ENCODE results near the gene GPR149. TPM values are rescaled to one million over a fixed set of nuclear protein-coding genes. Genes with fewer than 3 reads are reported as not detected.

Gene GPR149
- total RNA-seq, 1 experiment from 2014 or later: not detected

DNA sequence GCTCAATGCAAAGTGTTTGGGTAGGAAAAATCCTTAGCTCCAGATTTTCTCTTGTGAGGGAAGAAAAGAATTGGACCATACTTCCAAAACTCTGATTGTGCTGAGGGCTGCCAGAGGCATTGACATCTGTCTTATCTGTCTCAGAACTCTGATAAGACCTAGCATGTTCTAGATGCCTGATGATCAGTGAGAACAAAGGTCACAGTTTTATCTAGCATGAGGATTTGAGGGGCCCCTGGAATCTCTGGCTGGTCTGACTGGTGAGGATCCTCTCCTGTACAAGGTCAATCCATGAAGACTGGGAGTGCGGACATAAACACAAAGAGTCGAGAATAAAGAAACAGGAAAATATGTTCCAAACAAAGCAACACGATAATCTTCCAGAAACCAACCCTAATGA, 40.1 kb downstream of the GPR149 start:
- ATAC-seq (no peak), DNase-seq (ENCODE audit: low read depth, low spot score) (no peak)
- no peaks in the 10 kb centered on the region for H3K27me3 ChIP-seq (ENCODE audit: insufficient read depth, low read length)
- POLR2A ChIA-PET: no interaction called here
- no peak overlapping the region for H2AFZ ChIP-seq (ENCODE audit: low read depth, low read length, poor library complexity, severe bottlenecking)
- CTCF ChIA-PET: no interaction called here
- H3K4me3 ChIP-seq (replicated peaks in 1 of 2; ENCODE audit: low read depth in 1 of 2, low read length in 2 of 2): no peak overlapping the region
- no peak overlapping the region for H3K27ac ChIP-seq (ENCODE audit: low read depth, low read length)
- RAD21 ChIA-PET (ENCODE audit: low non-redundant PET in 1 of 2, low total read pairs in 2 of 2, uncharacterized antibody in 2 of 2, unreplicated experiment in 2 of 2): no interaction called here
- TF ChIP-seq CBX3 (IDR thresholded peaks at IDR 0.05; ENCODE audit: low read depth) (no peak), YY1 (IDR thresholded peaks at IDR 0.05; ENCODE audit: extremely low read depth, insufficient replicate concordance, low read depth, low read length) (no peak), SIN3A (IDR thresholded peaks at IDR 0.05; ENCODE audit: low read depth) (no peak), ZNF274 (IDR thresholded peaks at IDR 0.05; ENCODE audit: low read depth, low read length) (no peak), FOSL1 (IDR thresholded peaks at IDR 0.05; ENCODE audit: low read depth) (no peak), JUND (IDR thresholded peaks at IDR 0.05) (no peak), POLR2AphosphoS5 (IDR thresholded peaks at IDR 0.05; ENCODE audit: low read depth, low read length) (no peak), POLR2A (IDR thresholded peaks at IDR 0.05; ENCODE audit: borderline replicate concordance, extremely low read depth, insufficient read depth, insufficient read length) (no peak), ELF1 (IDR thresholded peaks at IDR 0.05; ENCODE audit: borderline replicate concordance, low read depth) (no peak), RAD21 (IDR thresholded peaks at IDR 0.05; ENCODE audit: low read depth) (no peak), CEBPB (IDR thresholded peaks at IDR 0.05; ENCODE audit: low read depth) (no peak), EZH2phosphoT487 (IDR thresholded peaks at IDR 0.05; ENCODE audit: borderline replicate concordance) (no peak), SP1 (IDR thresholded peaks at IDR 0.05; ENCODE audit: low read depth) (no peak), ZFX (IDR thresholded peaks at IDR 0.05) (no peak), EGR1 (IDR thresholded peaks at IDR 0.05; ENCODE audit: low read depth) (no peak)
- TF ChIP-seq, protein P1, sequence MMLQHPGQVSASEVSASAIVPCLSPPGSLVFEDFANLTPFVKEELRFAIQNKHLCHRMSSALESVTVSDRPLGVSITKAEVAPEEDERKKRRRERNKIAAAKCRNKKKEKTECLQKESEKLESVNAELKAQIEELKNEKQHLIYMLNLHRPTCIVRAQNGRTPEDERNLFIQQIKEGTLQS (IDR thresholded peaks at IDR 0.05): no peak
- TF ChIP-seq, protein P2, sequence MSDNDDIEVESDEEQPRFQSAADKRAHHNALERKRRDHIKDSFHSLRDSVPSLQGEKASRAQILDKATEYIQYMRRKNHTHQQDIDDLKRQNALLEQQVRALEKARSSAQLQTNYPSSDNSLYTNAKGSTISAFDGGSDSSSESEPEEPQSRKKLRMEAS (IDR thresholded peaks at IDR 0.05): no peak
- TF ChIP-seq, protein P3, sequence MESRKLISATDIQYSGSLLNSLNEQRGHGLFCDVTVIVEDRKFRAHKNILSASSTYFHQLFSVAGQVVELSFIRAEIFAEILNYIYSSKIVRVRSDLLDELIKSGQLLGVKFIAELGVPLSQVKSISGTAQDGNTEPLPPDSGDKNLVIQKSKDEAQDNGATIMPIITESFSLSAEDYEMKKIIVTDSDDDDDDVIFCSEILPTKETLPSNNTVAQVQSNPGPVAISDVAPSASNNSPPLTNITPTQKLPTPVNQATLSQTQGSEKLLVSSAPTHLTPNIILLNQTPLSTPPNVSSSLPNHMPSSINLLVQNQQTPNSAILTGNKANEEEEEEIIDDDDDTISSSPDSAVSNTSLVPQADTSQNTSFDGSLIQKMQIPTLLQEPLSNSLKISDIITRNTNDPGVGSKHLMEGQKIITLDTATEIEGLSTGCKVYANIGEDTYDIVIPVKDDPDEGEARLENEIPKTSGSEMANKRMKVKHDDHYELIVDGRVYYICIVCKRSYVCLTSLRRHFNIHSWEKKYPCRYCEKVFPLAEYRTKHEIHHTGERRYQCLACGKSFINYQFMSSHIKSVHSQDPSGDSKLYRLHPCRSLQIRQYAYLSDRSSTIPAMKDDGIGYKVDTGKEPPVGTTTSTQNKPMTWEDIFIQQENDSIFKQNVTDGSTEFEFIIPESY (IDR thresholded peaks at IDR 0.05; ENCODE audit: extremely low read depth, insufficient replicate concordance, low read length): no peak
- TF ChIP-seq, protein P4, sequence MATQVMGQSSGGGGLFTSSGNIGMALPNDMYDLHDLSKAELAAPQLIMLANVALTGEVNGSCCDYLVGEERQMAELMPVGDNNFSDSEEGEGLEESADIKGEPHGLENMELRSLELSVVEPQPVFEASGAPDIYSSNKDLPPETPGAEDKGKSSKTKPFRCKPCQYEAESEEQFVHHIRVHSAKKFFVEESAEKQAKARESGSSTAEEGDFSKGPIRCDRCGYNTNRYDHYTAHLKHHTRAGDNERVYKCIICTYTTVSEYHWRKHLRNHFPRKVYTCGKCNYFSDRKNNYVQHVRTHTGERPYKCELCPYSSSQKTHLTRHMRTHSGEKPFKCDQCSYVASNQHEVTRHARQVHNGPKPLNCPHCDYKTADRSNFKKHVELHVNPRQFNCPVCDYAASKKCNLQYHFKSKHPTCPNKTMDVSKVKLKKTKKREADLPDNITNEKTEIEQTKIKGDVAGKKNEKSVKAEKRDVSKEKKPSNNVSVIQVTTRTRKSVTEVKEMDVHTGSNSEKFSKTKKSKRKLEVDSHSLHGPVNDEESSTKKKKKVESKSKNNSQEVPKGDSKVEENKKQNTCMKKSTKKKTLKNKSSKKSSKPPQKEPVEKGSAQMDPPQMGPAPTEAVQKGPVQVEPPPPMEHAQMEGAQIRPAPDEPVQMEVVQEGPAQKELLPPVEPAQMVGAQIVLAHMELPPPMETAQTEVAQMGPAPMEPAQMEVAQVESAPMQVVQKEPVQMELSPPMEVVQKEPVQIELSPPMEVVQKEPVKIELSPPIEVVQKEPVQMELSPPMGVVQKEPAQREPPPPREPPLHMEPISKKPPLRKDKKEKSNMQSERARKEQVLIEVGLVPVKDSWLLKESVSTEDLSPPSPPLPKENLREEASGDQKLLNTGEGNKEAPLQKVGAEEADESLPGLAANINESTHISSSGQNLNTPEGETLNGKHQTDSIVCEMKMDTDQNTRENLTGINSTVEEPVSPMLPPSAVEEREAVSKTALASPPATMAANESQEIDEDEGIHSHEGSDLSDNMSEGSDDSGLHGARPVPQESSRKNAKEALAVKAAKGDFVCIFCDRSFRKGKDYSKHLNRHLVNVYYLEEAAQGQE (IDR thresholded peaks at IDR 0.05; ENCODE audit: low read depth): no peak
- no peaks in the 10 kb centered on the region for H3K79me2 ChIP-seq (ENCODE audit: insufficient read depth, low read length)
- BruUV-seq (replicated peaks): no TSS peak
- no peaks in the 10 kb centered on the region for H3K9me2 ChIP-seq (ENCODE audit: insufficient read depth)
- H3K36me3 ChIP-seq (ENCODE audit: control insufficient read depth in 1 of 2, insufficient read depth in 2 of 2, low read length in 2 of 2): no peaks in the 10 kb centered on the region
- H3K9me3 ChIP-seq (ENCODE audit: control insufficient read depth in 1 of 2, insufficient read depth in 1 of 2, low read depth in 1 of 2, low read length in 2 of 2): no peaks in the 10 kb centered on the region
- H3K4me1 ChIP-seq (ENCODE audit: control insufficient read depth in 1 of 2, insufficient read depth in 2 of 2, low read length in 2 of 2): no peaks in the 10 kb centered on the region
- no peaks in the 10 kb centered on the region for H4K20me1 ChIP-seq (ENCODE audit: insufficient read depth)
- intact Hi-C loops (cut with micrococcal nuclease): no loop called here
- no peak overlapping the region for H3K9ac ChIP-seq (ENCODE audit: low read length)
- H3K4me2 ChIP-seq (ENCODE audit: low read length): no peak overlapping the region
